Nephron (organoid): ENCODE results near the gene CTIF.

Experiments used
- H3K27ac Mint-ChIP-seq, 3 experiments: 2 replicates each; pipeline ENCODE4 v1.8.0; 2020; ENCODE audit warnings: mixed read lengths in 3 of 3, mild to moderate bottlenecking in 2 of 3, moderate library complexity in 1 of 3
- H3K27me3 Mint-ChIP-seq: 2 replicates; pipeline ENCODE4 v1.8.0; 2021; ENCODE audit warnings: low read depth, mild to moderate bottlenecking, moderate library complexity, mixed read lengths
- H3K36me3 Mint-ChIP-seq: 2 replicates; pipeline ENCODE4 v1.8.0; 2020; ENCODE audit warnings: low read depth, mixed read lengths
- H3K4me1 Mint-ChIP-seq: 2 replicates; pipeline ENCODE4 v1.8.0; 2020; ENCODE audit warnings: mixed read lengths
- H3K4me3 Mint-ChIP-seq, 3 experiments: 2 replicates each; pipeline ENCODE4 v1.8.0; 2020; ENCODE audit warnings: mild to moderate bottlenecking in 3 of 3, mixed read lengths in 3 of 3, moderate library complexity in 2 of 3
- H3K9me3 Mint-ChIP-seq: 2 replicates; pipeline ENCODE4 v1.8.0; 2020; ENCODE audit warnings: mixed read lengths
- CTCF ChIP-seq, 3 experiments: fragments of 200-600 bp; sonication (generic); IDR thresholded peaks; one replicate each; pipeline ENCODE4 v1.5.0; 2021; ENCODE audit warnings: antibody characterized with exemption in 3 of 3; ENCODE audit not compliant: unreplicated experiment in 3 of 3

CTIF gene

DNA sequence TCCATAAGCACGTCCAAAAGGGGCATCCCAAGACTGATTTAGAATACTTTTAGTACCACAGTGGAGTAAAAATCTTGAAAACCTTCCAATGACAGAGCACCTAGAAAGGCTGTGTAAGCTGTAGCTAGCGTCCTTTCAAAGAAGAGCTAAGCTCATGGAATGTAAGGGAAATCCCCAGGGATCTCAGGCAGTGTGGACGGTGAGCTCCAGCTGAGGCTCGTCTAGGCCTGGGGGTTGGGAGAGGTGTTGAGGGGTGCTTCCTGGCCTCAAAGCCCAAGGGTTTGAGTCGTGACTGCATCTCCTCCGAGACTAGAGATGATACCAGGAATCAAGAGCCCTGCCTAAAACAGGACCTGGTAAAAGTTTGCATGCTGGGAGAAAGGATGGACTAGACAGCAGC is 7.6 kb downstream of the CTIF start:
- peak overlapping the region; percentile 5 to 69 (median 26) for H3K4me3 Mint-ChIP-seq
- H3K9me3 Mint-ChIP-seq = no peaks in the 10 kb centered on the region
- no peak for TF ChIP-seq CTCF (IDR thresholded peaks at IDR 0.05; ENCODE audit: unreplicated experiment in 3 of 3)
- peak overlapping the region; percentile 93 to 96 (median 95) for H3K27ac Mint-ChIP-seq
- H3K27me3 Mint-ChIP-seq = peaks cover 9% of the 10 kb centered on the region
- peaks cover 83% of the 10 kb centered on the region for H3K4me1 Mint-ChIP-seq
- peaks cover 6% of the 10 kb centered on the region for H3K36me3 Mint-ChIP-seq

- Mint-ChIP-seq H3K4me1 (peaks cover 74% of the 10 kb centered on the region), H3K27me3 (peaks cover 9% of the 10 kb centered on the region), H3K4me3 (peak overlapping the region in 2 of 3 experiments; percentile 5), H3K9me3 (no peaks in the 10 kb centered on the region), H3K27ac (peak overlapping the region; percentile 93 to 96 (median 95)), H3K36me3 (peaks cover 15% of the 10 kb centered on the region)
- no peak for TF ChIP-seq CTCF (IDR thresholded peaks at IDR 0.05; ENCODE audit: unreplicated experiment in 3 of 3)
These were observed 8.7 kb downstream of the CTIF start for GRCh38 chr18:48547531-48547981.

- H3K4me1 Mint-ChIP-seq = peaks cover 68% of the 10 kb centered on the region
- peaks cover 15% of the 10 kb centered on the region for H3K36me3 Mint-ChIP-seq
- peak overlapping the region in 1 of 3 experiments; percentile 5 for H3K4me3 Mint-ChIP-seq
- H3K9me3 Mint-ChIP-seq = no peaks in the 10 kb centered on the region
- H3K27me3 Mint-ChIP-seq = peaks cover 9% of the 10 kb centered on the region
- H3K27ac Mint-ChIP-seq = peak overlapping the region; percentile 93 to 96 (median 95)
- TF ChIP-seq CTCF (IDR thresholded peaks at IDR 0.05; ENCODE audit: unreplicated experiment in 3 of 3) = no peak
These were observed 9.4 kb downstream of the CTIF start for GRCh38 chr18:48548011-48548771.

- Mint-ChIP-seq H3K9me3 (no peaks in the 10 kb centered on the region), H3K27me3 (peaks cover 4% of the 10 kb centered on the region), H3K4me3 (no peak overlapping the region), H3K36me3 (peaks cover 15% of the 10 kb centered on the region), H3K27ac (peak overlapping the region in 1 of 3 experiments; percentile 96), H3K4me1 (peaks cover 61% of the 10 kb centered on the region)
- TF ChIP-seq CTCF (IDR thresholded peaks at IDR 0.05; ENCODE audit: unreplicated experiment in 3 of 3) = no peak
These were observed 10.1 kb downstream of the CTIF start for GRCh38 chr18:48548921-48549320.

DNA sequence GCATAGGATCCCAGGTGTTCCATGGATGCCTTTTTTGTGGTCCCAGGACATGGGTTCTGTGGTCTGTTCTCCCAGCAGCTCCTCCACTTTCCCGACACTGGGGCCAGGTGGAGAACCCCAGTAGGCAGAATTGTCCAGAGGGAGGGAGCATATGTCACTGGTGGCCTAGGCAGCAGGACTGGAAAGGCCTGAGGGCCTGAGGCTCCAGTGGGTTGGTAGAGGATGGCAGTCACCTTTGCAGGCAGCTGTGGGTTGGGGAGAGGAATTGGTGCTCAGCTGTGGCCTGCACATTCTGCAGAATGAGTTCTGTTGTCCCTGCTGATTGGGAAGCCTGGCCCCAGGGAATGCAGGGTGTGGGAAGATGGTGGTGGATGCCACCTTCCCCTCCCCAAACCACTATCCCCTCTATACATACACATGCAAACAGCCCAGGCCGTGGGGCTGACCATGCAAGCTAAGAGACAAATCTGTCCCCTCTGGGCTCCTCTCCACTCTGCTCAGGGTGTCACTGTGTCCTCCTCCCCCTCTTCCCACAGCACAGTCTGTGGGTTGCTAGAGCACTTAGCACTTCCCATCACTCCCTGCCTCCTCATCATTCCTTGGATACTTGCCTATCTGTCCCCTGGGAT is 11.4 kb downstream of the CTIF start:
- Mint-ChIP-seq H3K4me3 (no peak overlapping the region), H3K4me1 (peaks cover 48% of the 10 kb centered on the region), H3K36me3 (peaks cover 15% of the 10 kb centered on the region), H3K27me3 (no peaks in the 10 kb centered on the region), H3K9me3 (no peaks in the 10 kb centered on the region), H3K27ac (peak overlapping the region in 1 of 3 experiments; percentile 41)
- TF ChIP-seq CTCF (IDR thresholded peaks at IDR 0.05; ENCODE audit: unreplicated experiment in 3 of 3) = no peak
